ENCODE measurements around the gene ALX4. TPM values are rescaled to one million over a fixed set of nuclear protein-coding genes. Genes with fewer than 3 reads are reported as not detected.

The ALX4 gene
- total and polyA plus RNA-seq, 7 experiments from 2014 or later, result 0.04 TPM; not detected in 6

DNA sequence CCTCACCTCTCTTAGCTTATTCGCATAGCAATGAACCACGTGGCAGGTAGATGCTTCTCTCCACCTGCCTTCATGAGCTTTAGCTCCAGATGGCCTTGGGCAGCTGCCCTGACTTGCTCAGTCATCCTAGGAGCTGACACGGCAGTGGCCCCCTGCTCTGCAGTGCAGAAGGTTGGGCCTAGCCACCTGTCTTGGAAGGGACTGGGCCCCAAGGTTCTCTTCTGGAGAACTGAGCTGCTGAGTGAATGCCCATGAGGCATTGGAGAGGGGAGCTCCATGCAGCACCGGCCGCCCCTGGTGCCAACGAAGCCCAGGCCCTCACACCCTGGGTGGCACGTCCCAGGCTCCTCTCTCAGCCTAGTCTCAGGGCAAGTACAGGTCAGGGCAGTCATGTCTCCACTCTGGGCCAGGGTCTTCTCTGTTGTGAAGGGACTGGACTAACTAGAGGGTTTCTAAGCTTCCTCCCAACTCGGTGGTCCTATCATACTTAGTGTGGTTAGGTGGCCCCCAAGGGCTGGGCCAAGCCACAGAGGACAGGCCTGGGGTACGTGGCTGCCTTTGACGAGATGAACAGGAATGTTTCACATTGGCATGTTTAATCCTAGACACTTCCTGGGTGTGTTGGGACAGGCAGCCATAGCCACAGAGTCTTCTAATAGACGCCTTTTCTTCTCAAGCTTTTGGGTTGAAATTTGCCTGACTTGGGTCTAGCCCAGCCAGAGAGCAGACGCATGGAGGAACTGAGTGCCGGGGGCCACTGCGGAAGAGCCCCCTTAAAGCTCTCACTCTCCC lies 47.9 kb downstream of the ALX4 start:
- Mint-ChIP-seq H3K9me3 (no peaks in the 10 kb centered on the region), H3K27ac (no peak overlapping the region), H3K4me3 (no peak overlapping the region), H3K36me3 (no peaks in the 10 kb centered on the region), H3K27me3 (peaks cover 0 to 5% (median 0%) of the 10 kb centered on the region in 5 donors), H3K4me1 (peaks cover 0 to 22% (median 4%) of the 10 kb centered on the region in 7 donors)
- ChIA-PET POLR2A (no interaction called here), CTCF (no interaction called here)
- Histone ChIP-seq H3K27me3 (ENCODE audit: control insufficient read depth in 2 of 2, insufficient read depth in 2 of 2, low read length in 2 of 2) (no peaks in the 10 kb centered on the region), H3K4me1 (ENCODE audit: control insufficient read depth in 2 of 2, insufficient read depth in 2 of 2, low read length in 2 of 2) (peaks cover 0 to 19% of the 10 kb centered on the region in 2 donors), H3K27ac (ENCODE audit: low read depth, low read length) (no peak overlapping the region), H3K36me3 (ENCODE audit: control insufficient read depth in 2 of 3, insufficient read depth in 3 of 3, low read length in 3 of 3) (no peaks in the 10 kb centered on the region), H3K4me3 (ENCODE audit: low read length) (no peak overlapping the region), H3K9me3 (ENCODE audit: control insufficient read depth in 2 of 3, low read length in 3 of 3) (no peaks in the 10 kb centered on the region)
- ATAC-seq, result no peak
- no peak for DNase-seq
- intact Hi-C loops (cut with micrococcal nuclease), result no loop called here

GRCh38 chr11:44260081-44260480 lies 49.9 kb downstream of the ALX4 start:
- no peaks in the 10 kb centered on the region for H3K9me3 Mint-ChIP-seq
- ChIA-PET POLR2A (no interaction called here), CTCF (no interaction called here)
- ATAC-seq (no peak), DNase-seq (no peak)
- peaks cover 0 to 5% (median 0%) of the 10 kb centered on the region in 5 donors for H3K27me3 Mint-ChIP-seq
- intact Hi-C loops (cut with micrococcal nuclease), result no loop called here
- Histone ChIP-seq H3K27ac (ENCODE audit: low read depth, low read length) (no peak overlapping the region), H3K4me3 (ENCODE audit: low read length) (no peak overlapping the region), H3K27me3 (ENCODE audit: control insufficient read depth in 2 of 2, insufficient read depth in 2 of 2, low read length in 2 of 2) (no peaks in the 10 kb centered on the region), H3K36me3 (ENCODE audit: control insufficient read depth in 2 of 3, insufficient read depth in 3 of 3, low read length in 3 of 3) (no peaks in the 10 kb centered on the region), H3K4me1 (ENCODE audit: control insufficient read depth in 2 of 2, insufficient read depth in 2 of 2, low read length in 2 of 2) (peaks cover 0 to 19% of the 10 kb centered on the region in 2 donors), H3K9me3 (ENCODE audit: control insufficient read depth in 2 of 3, low read length in 3 of 3) (no peaks in the 10 kb centered on the region)
- peaks cover 0 to 29% (median 5%) of the 10 kb centered on the region in 7 donors for H3K4me1 Mint-ChIP-seq
- H3K27ac Mint-ChIP-seq, result no peak overlapping the region
- no peaks in the 10 kb centered on the region for H3K36me3 Mint-ChIP-seq
- no peak overlapping the region for H3K4me3 Mint-ChIP-seq

GRCh38 chr11:44258839-44259420 lies 51.0 kb downstream of the ALX4 start:
- Histone ChIP-seq H3K27ac (ENCODE audit: low read depth, low read length) (no peak overlapping the region), H3K4me1 (ENCODE audit: control insufficient read depth in 2 of 2, insufficient read depth in 2 of 2, low read length in 2 of 2) (peaks cover 0 to 19% of the 10 kb centered on the region in 2 donors), H3K4me3 (ENCODE audit: low read length) (no peak overlapping the region), H3K36me3 (ENCODE audit: control insufficient read depth in 2 of 3, insufficient read depth in 3 of 3, low read length in 3 of 3) (no peaks in the 10 kb centered on the region), H3K27me3 (ENCODE audit: control insufficient read depth in 2 of 2, insufficient read depth in 2 of 2, low read length in 2 of 2) (no peaks in the 10 kb centered on the region), H3K9me3 (ENCODE audit: control insufficient read depth in 2 of 3, low read length in 3 of 3) (no peaks in the 10 kb centered on the region)
- ChIA-PET CTCF (no interaction called here), POLR2A (interaction anchor here (0.6 kb wide), 1 partner anchor 292 kb away, joined by 3 read pairs; no protein-coding TSS in a partner anchor)
- no peak overlapping the region for H3K27ac Mint-ChIP-seq
- intact Hi-C loops (cut with micrococcal nuclease), result no loop called here
- peaks cover 0 to 3% (median 0%) of the 10 kb centered on the region in 11 donors for H3K9me3 Mint-ChIP-seq
- peaks cover 0 to 5% (median 0%) of the 10 kb centered on the region in 5 donors for H3K27me3 Mint-ChIP-seq
- no peaks in the 10 kb centered on the region for H3K36me3 Mint-ChIP-seq
- H3K4me1 Mint-ChIP-seq, result peaks cover 0 to 29% (median 5%) of the 10 kb centered on the region in 7 donors
- DNase-seq (no peak), ATAC-seq (no peak)
- H3K4me3 Mint-ChIP-seq, result peak overlapping the region in 1 of 10 donors; percentile 18

DNA sequence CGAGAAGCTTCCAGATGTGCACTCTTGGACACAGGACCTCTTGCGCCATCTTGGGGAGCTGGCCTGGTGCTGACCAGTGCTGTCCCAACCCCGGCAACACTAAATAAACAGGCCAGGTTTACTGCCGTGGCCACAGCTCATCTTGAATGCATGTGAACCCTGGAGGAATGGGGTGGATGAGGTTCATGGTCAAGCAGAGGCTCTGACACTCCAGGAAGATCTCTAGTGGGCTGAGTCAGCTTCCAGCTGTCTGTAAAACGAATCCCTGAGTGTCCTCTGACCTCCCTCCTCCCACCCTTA lies 51.8 kb downstream of the ALX4 start:
- no peaks in the 10 kb centered on the region for H3K27me3 ChIP-seq (ENCODE audit: control insufficient read depth in 2 of 2, insufficient read depth in 2 of 2, low read length in 2 of 2)
- H3K4me1 ChIP-seq (ENCODE audit: control insufficient read depth in 2 of 2, insufficient read depth in 2 of 2, low read length in 2 of 2), result peaks cover 0 to 19% of the 10 kb centered on the region in 2 donors
- H3K36me3 ChIP-seq (ENCODE audit: control insufficient read depth in 2 of 3, insufficient read depth in 3 of 3, low read length in 3 of 3), result no peaks in the 10 kb centered on the region
- ChIA-PET POLR2A (interaction anchor here (0.6 kb wide), 1 partner anchor 215 kb away, joined by 3 read pairs; no protein-coding TSS in a partner anchor), CTCF (no interaction called here)
- peaks cover 0 to 2% (median 0%) of the 10 kb centered on the region in 3 experiments for H3K9me3 ChIP-seq (ENCODE audit: control insufficient read depth in 2 of 3, low read length in 3 of 3)
- intact Hi-C loops (cut with micrococcal nuclease), result no loop called here
- Mint-ChIP-seq H3K4me3 (peak overlapping the region in 1 of 10 donors; percentile 18), H3K27me3 (peaks cover 0 to 5% (median 0%) of the 10 kb centered on the region in 5 donors), H3K27ac (no peak overlapping the region), H3K4me1 (peaks cover 0 to 29% (median 5%) of the 10 kb centered on the region in 7 donors), H3K36me3 (peaks cover 0 to 1% (median under 1%) of the 10 kb centered on the region in 5 donors), H3K9me3 (peaks cover 0 to 10% (median 3%) of the 10 kb centered on the region in 11 donors)
- DNase-seq, result no peak
- no peak overlapping the region for H3K27ac ChIP-seq (ENCODE audit: low read depth, low read length)
- no peak overlapping the region for H3K4me3 ChIP-seq (ENCODE audit: low read length)
- ATAC-seq, result no peak

GRCh38 chr11:44257338-44258189 lies 52.4 kb downstream of the ALX4 start:
- Mint-ChIP-seq H3K9me3 (peaks cover 3 to 16% (median 7%) of the 10 kb centered on the region in 11 donors), H3K4me1 (peaks cover 0 to 29% (median 5%) of the 10 kb centered on the region in 7 donors), H3K4me3 (peak overlapping the region in 2 of 10 donors; percentile 34 to 79), H3K27me3 (peaks cover 0 to 4% (median 0%) of the 10 kb centered on the region in 5 donors), H3K36me3 (peaks cover 3 to 7% (median 6%) of the 10 kb centered on the region in 5 donors), H3K27ac (peak overlapping the region in 1 of 9 donors; percentile 78)
- Histone ChIP-seq H3K27ac (ENCODE audit: low read depth, low read length) (no peak overlapping the region), H3K36me3 (ENCODE audit: control insufficient read depth in 2 of 3, insufficient read depth in 3 of 3, low read length in 3 of 3) (no peaks in the 10 kb centered on the region), H3K9me3 (ENCODE audit: control insufficient read depth in 2 of 3, low read length in 3 of 3) (peaks cover 0 to 8% (median 0%) of the 10 kb centered on the region in 3 experiments), H3K4me1 (ENCODE audit: control insufficient read depth in 2 of 2, insufficient read depth in 2 of 2, low read length in 2 of 2) (peaks cover 0 to 19% of the 10 kb centered on the region in 2 donors), H3K27me3 (ENCODE audit: control insufficient read depth in 2 of 2, insufficient read depth in 2 of 2, low read length in 2 of 2) (no peaks in the 10 kb centered on the region), H3K4me3 (ENCODE audit: low read length) (no peak overlapping the region)
- POLR2A ChIA-PET, result interaction anchor here (0.6 kb wide), 2 partner anchors 214 to 777 kb away, joined by 3 read pairs; no protein-coding TSS in a partner anchor
- ATAC-seq (no peak), DNase-seq (no peak)
- intact Hi-C loops (cut with micrococcal nuclease), result no loop called here
- CTCF ChIA-PET, result no interaction called here

GRCh38 chr11:44256673-44257291 lies 53.2 kb downstream of the ALX4 start:
- Histone ChIP-seq H3K27ac (ENCODE audit: low read depth, low read length) (no peak overlapping the region), H3K27me3 (ENCODE audit: control insufficient read depth in 2 of 2, insufficient read depth in 2 of 2, low read length in 2 of 2) (no peaks in the 10 kb centered on the region), H3K9me3 (ENCODE audit: control insufficient read depth in 2 of 3, low read length in 3 of 3) (peaks cover 0 to 15% (median 0%) of the 10 kb centered on the region in 3 experiments), H3K4me3 (ENCODE audit: low read length) (no peak overlapping the region), H3K36me3 (ENCODE audit: control insufficient read depth in 2 of 3, insufficient read depth in 3 of 3, low read length in 3 of 3) (no peaks in the 10 kb centered on the region), H3K4me1 (ENCODE audit: control insufficient read depth in 2 of 2, insufficient read depth in 2 of 2, low read length in 2 of 2) (peaks cover 0 to 19% of the 10 kb centered on the region in 2 donors)
- H3K4me3 Mint-ChIP-seq, result peak overlapping the region in 2 of 10 donors; percentile 34 to 79
- H3K36me3 Mint-ChIP-seq, result peaks cover 11 to 15% (median 13%) of the 10 kb centered on the region in 5 donors
- CTCF ChIA-PET, result no interaction called here
- H3K9me3 Mint-ChIP-seq, result peaks cover 10 to 24% (median 15%) of the 10 kb centered on the region in 11 donors
- H3K27ac Mint-ChIP-seq, result peak overlapping the region in 1 of 9 donors; percentile 78
- H3K4me1 Mint-ChIP-seq, result peaks cover 0 to 29% (median 5%) of the 10 kb centered on the region in 7 donors
- ATAC-seq (no peak), DNase-seq (no peak)
- POLR2A ChIA-PET, result no interaction called here
- intact Hi-C loops (cut with micrococcal nuclease), result no loop called here
- no peaks in the 10 kb centered on the region for H3K27me3 Mint-ChIP-seq
